Chondrocyte (in vitro differentiated cells): ENCODE data around the gene MGRN1. TPM values are rescaled to one million over a fixed set of nuclear protein-coding genes. Genes with fewer than 3 reads are reported as not detected.

Experiments
- DNase-seq: peaks from one replicate; pipeline ENCODE4 v3.0.0; 2021; ENCODE audit warnings: mixed read lengths, low spot score
- H3K27ac Mint-ChIP-seq: one replicate; pipeline ENCODE4 v1.8.0; 2021; ENCODE audit warnings: mild to moderate bottlenecking, moderate library complexity, mixed read lengths; ENCODE audit not compliant: unreplicated experiment
- H3K27me3 Mint-ChIP-seq: 2 replicates; pipeline ENCODE4 v1.8.0; 2021; ENCODE audit warnings: low read depth, mixed read lengths
- H3K36me3 Mint-ChIP-seq: 2 replicates; pipeline ENCODE4 v1.8.0; 2021; ENCODE audit warnings: low read depth, mixed read lengths
- H3K4me1 Mint-ChIP-seq: 2 replicates; pipeline ENCODE4 v1.8.0; 2021; ENCODE audit warnings: low read depth, mild to moderate bottlenecking, mixed read lengths
- H3K4me3 Mint-ChIP-seq: one replicate; pipeline ENCODE4 v1.8.0; 2021; ENCODE audit warnings: mild to moderate bottlenecking, moderate library complexity, mixed read lengths; ENCODE audit not compliant: unreplicated experiment
- H3K9me3 Mint-ChIP-seq: 2 replicates; pipeline ENCODE4 v1.8.0; 2021; ENCODE audit warnings: low read depth, mixed read lengths
- total RNA-seq: library from RNA; stranded (reverse); gene quantifications from 3 replicates; pipeline ENCODE4 v1.2.1, GENCODE V29; 2021
- TF ChIP-seq, protein P1 (sequence below): fragments of 200-600 bp; sonication (generic); IDR thresholded peaks from 2 replicates; pipeline ENCODE4 v1.5.0; 2021; ENCODE audit warnings: antibody characterized with exemption, mild to moderate bottlenecking, moderate library complexity

The MGRN1 gene
- total RNA-seq, 1 donor from 2014 or later, result 83.4 TPM

DNA sequence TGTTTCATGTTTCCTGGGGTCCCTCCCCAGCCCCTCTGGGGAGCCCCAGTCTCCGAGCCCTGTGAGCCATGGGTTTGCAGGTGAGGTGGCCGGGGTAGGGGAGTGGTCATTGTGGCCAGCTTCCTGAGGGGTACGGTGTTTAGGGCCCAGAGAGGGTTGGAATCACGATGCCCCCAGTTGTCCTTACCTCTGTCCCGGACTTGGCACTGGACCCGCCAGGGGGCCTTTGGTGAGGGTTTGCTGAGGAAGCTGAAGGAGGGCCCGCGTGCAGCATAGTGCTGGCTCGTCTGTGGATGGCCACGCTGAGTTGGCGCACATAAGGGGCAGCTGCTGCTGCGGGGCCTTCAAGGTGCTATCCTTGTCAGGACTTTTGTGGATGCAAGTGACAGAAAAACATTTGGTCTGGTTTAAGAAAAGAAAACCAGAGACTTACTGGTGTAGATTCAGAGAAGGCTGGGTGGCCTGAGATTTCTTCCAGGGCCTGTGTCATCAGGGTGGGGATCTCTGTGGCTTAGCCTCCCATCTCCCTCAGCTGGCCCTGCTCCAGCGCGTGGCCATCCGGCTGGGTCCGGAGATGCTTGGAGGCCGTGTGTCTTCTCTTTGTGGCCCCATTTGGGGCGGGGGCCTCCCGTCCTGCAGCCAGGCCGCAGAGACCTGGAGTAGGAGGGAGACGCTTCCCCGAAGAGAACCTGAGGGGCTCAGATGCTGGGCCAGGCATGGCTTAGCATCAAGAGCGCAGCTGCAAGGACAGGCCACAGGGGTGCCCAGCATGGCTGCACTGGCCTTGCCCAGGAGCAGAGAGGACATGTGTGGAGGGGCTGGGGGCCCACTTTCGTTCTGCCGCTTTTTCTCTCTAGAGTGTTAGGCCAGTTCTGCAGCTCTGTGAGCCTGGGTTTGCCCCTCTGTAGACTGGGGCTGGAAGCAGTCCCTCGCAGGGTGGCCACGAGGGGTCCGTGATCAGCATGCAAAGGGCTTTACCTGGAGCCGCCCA lies 35.0 kb downstream of the MGRN1 start:
- peaks cover 18% of the 10 kb centered on the region for H3K4me1 Mint-ChIP-seq
- no peak overlapping the region for H3K4me3 Mint-ChIP-seq
- H3K27ac Mint-ChIP-seq, result no peak overlapping the region
- no peaks in the 10 kb centered on the region for H3K27me3 Mint-ChIP-seq
- peaks cover 14% of the 10 kb centered on the region for H3K36me3 Mint-ChIP-seq
- no peaks in the 10 kb centered on the region for H3K9me3 Mint-ChIP-seq
- TF ChIP-seq, protein P1, sequence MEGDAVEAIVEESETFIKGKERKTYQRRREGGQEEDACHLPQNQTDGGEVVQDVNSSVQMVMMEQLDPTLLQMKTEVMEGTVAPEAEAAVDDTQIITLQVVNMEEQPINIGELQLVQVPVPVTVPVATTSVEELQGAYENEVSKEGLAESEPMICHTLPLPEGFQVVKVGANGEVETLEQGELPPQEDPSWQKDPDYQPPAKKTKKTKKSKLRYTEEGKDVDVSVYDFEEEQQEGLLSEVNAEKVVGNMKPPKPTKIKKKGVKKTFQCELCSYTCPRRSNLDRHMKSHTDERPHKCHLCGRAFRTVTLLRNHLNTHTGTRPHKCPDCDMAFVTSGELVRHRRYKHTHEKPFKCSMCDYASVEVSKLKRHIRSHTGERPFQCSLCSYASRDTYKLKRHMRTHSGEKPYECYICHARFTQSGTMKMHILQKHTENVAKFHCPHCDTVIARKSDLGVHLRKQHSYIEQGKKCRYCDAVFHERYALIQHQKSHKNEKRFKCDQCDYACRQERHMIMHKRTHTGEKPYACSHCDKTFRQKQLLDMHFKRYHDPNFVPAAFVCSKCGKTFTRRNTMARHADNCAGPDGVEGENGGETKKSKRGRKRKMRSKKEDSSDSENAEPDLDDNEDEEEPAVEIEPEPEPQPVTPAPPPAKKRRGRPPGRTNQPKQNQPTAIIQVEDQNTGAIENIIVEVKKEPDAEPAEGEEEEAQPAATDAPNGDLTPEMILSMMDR, result no peak
- no peak for DNase-seq

DNA sequence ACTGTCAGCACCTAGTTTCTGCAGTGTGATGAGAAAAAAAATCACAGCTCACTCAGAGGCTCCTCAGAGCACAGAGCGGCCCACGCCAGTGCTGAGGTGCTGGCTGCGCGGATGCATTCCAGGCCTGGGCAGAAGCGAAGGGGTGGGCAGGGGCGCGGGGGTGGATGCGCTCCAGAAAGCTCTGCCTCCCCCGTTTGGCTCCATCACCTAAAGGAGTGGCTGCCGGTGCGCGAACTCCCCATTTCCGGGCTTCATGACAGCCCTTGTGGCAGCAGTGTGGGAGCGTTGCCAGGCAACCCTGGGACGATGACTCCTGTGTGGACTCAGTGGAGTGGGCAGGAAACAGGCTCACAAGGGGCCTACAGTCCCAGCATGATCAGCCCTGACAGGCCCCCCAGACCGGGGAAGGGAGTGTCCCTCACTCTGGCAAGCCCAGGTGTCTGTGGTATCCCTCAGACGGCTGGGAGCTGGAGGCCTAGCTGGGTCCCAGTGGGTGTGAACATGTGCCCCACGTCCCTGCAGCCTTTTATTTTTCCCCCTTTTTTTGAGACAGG lies 35.9 kb downstream of the MGRN1 start:
- Mint-ChIP-seq H3K4me3 (no peak overlapping the region), H3K27ac (peak overlapping the region; percentile 52), H3K36me3 (peaks cover 15% of the 10 kb centered on the region), H3K27me3 (no peaks in the 10 kb centered on the region), H3K9me3 (no peaks in the 10 kb centered on the region), H3K4me1 (peaks cover 18% of the 10 kb centered on the region)
- no peak for DNase-seq
- TF ChIP-seq, protein P1, result no peak

DNA sequence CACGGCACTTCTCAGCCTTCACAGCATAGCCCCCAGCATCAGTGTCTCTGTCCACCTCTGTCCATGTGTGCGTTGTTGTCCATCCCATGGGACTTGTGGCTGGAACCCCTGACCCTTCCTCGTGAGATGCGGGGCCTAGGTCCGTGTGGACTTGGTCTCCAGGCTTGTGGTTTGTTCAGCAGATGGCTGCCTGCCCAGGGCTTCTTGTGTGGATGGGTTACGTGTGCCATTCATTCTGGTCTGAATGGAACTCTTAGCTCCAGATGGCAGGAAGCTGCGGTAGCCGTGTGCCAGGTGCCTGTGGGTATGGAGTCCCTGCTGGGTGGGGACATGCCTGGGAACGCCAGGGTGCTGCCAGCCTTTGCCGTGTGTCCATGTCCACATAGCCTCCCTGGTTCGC lies 37.0 kb downstream of the MGRN1 start:
- DNase-seq, result no peak
- TF ChIP-seq, protein P1, result no peak
- H3K9me3 Mint-ChIP-seq, result no peaks in the 10 kb centered on the region
- peaks cover 18% of the 10 kb centered on the region for H3K4me1 Mint-ChIP-seq
- peak overlapping the region; percentile 12 for H3K27ac Mint-ChIP-seq
- H3K36me3 Mint-ChIP-seq, result peaks cover 12% of the 10 kb centered on the region
- H3K4me3 Mint-ChIP-seq, result no peak overlapping the region
- H3K27me3 Mint-ChIP-seq, result no peaks in the 10 kb centered on the region

DNA sequence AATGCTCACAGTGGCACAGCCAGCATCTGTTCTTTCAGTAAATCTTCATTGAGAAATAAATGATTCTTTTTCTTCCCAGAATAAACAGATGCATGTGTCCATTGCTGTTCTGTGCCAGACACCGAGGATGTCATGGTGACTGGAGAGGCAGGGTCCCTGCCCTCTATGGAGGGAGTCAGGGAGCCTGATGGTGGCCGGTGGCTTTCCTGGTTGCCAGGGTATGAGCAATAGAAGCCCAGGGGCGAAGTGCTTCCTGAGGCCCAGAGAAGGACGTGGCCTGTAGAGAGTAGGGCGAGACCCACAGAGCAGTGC lies 38.8 kb downstream of the MGRN1 start:
- Mint-ChIP-seq H3K9me3 (no peaks in the 10 kb centered on the region), H3K4me1 (peaks cover 18% of the 10 kb centered on the region), H3K4me3 (no peak overlapping the region), H3K36me3 (peaks cover 12% of the 10 kb centered on the region), H3K27me3 (no peaks in the 10 kb centered on the region), H3K27ac (no peak overlapping the region)
- DNase-seq, result no peak
- TF ChIP-seq, protein P1, result no peak

DNA sequence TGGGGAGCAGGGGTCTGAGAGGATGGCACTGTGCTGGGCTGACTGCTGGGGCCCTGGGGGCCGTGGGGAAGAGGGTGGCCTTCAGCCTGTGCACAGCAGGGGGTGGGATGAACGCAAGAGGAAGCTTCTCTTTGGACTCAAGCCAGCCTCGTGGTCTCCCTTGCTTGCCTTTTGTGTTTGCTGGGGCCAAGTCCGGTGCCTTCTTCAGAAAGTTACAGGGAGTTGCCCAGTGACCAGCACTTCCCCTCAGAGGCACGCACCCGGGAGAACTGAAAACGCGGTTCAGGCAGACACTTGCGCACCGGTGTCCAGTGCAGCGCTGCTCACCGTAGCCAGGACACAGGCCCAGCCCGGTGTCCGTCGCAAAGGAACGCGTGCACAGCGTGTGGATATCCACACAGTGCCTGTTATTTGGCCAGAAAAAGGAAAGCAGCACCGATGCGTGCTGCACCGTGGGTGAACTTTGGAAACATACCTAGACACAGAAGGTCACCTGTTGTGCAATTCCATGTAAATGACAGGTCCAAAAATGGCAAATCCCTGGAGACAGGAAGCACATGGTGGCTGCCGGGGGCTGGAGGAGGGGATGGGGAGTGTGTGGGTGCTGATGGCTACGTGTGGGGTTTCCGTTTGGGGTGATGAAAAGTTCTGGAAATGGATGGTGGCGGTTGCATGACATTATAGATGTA lies 39.3 kb downstream of the MGRN1 start:
- no peaks in the 10 kb centered on the region for H3K9me3 Mint-ChIP-seq
- no peak for DNase-seq
- TF ChIP-seq, protein P1, result no peak
- H3K27ac Mint-ChIP-seq, result no peak overlapping the region
- peaks cover 18% of the 10 kb centered on the region for H3K4me1 Mint-ChIP-seq
- peaks cover 12% of the 10 kb centered on the region for H3K36me3 Mint-ChIP-seq
- no peak overlapping the region for H3K4me3 Mint-ChIP-seq
- H3K27me3 Mint-ChIP-seq, result no peaks in the 10 kb centered on the region
